GM19324 (cell line): ENCODE measurements around the gene GRM2.
A peak's percentile ranks its signal among the peaks of the same experiment; 100 is the strongest.

Experiments
- ATAC-seq: cut with Tn5 transposase; IDR thresholded peaks from one replicate; pipeline ENCODE4 v1.9.1; 2021; ENCODE audit warnings: mild to moderate bottlenecking, moderate library complexity; ENCODE audit not compliant: unreplicated experiment, low FRiP score

The GRM2 gene

DNA sequence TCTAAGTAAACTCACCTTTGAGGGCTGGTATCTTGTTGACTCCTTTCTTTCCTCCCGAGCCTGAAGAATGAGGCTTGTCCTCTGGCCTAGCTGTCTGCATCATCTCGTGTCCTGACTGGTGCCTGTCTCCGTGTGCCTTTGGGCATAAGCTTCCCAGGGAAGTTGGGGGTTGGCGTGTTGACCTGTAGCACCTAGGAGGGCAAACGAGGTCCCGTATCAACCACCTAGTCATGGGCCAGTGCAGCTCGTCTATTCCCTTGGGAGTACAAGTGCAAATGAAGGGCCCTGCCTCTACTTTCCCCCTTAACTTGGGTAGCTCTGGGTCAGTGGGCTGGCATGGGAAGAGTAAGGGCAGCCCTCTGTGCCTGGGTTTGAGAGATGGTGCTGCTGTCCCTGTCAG, 27.1 kb upstream of the GRM2 start:
- ATAC-seq = no peak

DNA sequence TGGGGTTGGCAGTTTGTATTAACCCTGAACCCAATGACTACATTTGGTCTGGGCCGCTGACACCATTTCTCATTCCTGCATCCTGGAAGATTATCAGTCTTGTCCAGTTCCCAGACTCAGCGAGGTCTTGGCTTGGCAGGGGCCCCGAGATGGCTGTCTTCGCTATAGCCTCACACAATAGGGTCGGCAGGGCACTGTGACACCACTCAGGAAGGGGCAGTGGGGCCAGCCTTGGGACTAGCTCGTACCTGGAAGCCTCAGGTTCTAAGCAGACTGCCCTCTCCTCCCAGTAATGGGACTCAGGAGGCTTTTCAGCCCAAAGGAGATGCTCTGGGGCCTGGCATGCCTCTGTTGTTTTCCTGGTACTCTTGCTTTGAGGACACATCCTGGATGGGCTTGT, 26.7 kb upstream of the GRM2 start:
- ATAC-seq = no peak

DNA sequence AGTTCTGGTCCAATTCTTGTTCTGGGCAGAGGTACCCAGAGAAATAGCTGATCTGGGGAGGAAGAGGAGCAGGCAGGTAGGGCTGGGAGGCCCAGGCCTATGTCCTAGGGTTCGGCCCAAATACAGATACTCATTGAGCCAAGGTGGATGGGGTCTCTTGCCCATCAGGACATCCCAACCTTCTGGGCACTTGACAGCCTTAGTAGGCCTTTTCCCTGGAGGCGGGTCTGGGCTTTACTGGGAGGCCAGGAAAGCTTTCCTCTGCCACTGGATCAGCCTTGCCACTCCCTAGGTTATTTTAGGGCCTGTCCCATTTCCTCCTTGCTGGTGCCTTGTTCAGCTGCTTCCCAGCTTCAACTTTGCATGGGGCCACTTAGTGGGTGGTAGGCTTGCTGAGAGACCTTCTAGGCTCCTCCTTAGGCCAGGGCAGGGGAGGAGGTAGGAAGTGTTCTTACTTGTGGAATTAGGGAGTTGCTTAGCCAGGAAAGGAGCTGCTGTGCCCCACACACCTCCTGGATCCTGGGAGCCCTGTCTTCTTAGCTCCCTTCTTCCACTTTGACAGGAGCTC, 26.1 kb upstream of the GRM2 start:
- ATAC-seq = no peak

DNA sequence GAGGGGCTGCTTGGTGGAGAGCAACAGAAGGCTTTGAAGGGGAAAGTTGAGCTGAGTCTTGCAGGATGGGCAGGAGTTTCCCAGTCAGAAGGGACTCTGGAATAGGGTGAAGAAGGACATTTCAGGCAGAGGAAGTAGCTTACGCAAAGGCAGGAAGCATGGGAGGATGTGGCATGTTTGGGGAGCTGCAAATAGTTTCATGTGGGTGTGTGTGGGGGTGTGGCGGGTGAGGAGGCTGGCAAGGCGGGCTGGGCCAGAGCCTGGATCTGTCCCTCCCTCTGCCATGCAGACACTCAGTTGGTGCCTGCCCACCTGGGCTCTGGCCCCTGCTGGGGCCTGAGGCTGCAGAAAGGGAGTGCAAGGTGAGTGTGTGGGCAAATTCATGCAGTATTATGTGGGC, 25.4 kb upstream of the GRM2 start:
- ATAC-seq = no peak

DNA sequence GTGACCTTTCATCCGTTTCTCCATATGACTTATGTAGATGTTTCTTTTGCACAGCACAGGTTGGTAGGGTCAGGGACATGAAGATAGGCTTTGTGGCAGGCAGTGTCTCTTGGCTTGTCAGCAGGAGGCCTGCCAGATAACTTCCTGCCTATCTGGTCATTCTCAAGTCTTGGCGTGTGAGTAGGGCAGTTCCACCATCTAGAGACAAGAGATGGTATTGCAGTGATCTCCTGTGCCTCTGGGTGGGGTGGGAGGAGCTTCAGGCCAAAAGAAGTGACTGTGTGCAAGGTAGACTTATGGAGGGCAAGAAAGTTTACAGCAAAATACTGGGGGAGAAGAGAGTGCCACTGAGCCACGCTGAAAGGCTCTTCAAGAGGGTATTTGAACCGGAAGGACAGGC, 24.8 kb upstream of the GRM2 start:
- ATAC-seq = peak; percentile 51

DNA sequence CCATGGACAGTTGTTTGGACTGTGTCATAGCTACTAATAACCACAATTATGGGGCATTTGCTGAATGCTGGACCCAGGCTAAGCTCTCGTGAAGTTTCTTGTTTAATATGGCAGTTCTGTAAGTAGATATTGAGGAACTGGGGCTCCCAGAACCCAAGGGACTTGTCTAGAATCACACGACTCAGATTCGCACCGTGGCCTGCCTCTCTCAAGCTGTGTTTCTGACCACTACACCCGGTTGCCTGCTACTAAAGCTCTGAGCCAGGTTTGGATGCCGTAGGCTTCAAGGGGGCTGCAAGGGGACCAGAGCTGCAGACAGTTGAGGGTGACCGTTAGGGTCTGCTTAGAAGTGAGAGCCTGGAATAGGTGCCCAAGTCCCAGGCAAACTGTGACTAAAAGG, 24.3 kb upstream of the GRM2 start:
- no peak for ATAC-seq

DNA sequence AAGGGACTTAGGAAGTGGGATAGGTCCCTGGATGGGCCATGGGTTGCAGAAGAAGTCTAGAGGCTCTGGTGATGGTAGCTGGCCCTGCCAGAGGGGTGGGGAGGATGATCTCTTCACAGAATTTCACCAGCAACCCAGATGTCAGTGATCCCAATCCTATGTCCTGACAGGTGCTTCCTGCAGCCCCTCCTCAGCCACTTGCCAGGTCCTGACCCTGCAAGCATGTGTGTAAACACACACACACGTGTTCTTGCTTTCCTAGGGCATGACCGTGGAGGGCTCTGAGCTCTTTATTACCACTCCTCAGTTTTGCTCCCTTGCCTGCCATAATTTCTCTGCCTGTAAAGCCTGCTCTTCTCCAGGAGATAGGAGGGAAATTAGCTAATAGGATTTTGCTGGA, 23.3 kb upstream of the GRM2 start:
- no peak for ATAC-seq

DNA sequence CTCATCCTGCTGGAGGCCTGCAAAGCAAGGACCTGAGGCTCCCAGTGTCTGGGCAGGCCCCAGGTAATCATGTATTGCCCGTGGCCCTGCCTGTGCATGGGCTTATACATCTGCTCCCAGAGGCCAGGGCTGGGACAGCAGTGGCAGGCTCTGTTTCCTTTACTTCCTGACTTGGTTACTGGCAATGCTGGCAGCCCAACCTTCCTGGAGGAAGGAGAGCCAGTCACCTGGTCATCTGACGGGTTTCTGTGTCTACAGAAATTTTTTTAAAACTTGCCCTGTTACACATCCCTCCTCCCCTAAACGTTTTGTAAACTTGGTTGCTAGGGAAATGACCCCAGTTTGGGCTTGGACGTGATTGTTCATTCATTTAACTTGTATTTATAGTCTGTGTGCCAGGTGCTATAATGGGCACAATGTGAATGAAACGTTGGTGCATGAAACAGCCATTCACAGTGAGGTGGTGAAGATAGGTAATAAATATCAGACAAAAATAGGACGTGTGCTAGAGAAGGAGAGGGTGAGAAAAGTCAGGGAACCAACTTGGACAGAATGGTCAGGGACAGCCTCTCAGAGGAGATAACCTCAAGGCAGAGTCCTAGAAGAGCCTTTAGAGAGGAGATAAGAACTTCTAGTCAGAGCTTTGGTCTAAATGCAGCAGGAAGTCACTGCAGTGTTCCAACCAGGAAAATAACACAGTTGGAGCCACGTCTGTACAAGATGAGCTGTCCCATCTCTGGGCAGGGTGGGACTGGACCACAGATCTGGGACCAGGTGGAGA, 21.7 kb upstream of the GRM2 start:
- no peak for ATAC-seq

DNA sequence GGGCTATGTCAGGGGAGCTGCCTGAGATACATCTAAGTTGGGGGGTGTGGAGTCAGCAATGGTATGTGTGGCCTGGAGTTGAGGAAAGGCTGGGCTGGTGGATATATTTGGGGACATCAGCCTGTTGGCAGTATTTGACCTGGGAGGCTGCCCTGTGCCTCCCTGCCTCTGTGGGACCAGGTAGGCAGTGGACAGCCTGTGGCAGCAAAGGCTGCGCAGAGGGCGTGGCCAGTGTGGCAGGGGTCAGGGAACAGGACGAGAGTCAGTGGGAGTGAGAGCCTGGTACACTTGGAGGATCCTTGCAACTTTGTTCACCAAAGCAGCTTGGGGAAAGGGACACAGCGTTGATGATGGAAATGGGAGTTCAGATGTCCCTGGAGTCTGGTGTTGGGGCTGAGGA, 20.8 kb upstream of the GRM2 start:
- no peak for ATAC-seq

DNA sequence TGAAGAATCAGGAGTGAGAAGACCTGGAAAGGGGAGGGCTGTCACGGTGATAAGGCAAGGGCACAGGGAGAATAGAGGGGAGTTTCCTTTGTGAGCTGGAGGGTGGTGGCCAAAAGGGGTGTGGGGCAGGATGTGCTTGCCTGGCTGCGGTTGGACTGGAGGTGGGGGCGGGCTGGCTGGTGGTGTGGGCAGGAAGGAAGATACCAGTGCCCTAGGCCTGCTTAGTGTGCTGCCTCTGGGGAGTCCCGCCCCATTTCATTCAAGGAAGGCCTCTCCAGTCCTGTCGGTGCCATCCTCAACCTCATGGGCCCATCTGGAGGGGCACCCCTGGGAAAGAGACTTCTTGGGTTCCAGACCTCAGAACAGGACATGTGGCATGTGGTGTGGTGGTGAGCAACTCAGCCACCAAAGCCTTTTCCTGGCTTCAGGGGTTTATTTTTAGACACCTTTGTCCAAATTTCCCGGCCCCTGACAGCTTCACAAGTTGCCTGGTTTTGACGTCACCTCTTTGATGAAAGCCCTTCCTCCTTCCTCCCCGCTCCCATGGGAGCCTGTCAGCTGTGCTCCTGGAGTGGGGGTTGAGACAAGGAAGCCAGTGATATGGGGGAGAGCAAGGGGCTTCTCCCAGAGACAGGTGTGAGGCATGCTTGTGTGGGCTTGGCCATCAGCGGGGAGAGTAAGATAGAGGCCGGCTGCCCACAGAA, 20.2 kb upstream of the GRM2 start:
- ATAC-seq = peak; percentile 35

DNA sequence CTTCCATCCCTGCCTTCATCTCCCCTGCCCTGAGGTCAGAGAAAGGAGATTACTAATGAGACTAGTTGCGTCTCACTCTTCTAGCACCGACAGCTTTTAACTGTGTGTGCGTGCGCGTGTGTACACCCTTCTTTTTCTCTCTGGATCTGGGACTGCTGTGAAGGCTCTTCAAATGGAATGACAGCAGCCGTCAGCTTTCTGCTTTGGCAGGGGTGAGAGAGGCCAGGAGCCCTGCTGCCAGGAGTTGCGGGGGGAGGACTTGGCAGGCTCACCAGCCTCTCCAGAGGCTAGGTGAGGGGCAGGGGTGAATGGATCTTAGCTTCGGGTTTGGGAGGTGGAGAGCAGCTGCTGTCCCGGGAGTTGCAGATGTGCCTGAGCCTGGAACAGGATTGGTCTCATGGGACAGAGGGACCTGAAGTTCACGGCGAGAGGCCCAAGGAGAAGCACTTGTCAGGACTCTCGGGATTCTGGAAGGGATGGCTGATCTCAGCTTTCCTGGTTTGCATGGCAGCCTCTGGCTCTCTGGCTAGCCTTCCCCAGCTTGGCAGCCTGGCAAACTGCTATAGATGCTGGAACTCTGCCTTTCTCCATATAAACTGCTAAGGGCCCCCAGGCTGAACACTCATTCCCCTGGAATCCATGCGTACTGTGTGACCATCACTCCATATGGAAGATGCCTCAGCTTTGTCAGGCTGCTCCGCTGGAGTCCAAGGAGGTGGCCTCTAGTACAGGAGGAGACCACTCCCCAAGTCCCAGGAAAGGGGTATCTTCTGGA, 19.2 kb upstream of the GRM2 start:
- ATAC-seq = no peak

DNA sequence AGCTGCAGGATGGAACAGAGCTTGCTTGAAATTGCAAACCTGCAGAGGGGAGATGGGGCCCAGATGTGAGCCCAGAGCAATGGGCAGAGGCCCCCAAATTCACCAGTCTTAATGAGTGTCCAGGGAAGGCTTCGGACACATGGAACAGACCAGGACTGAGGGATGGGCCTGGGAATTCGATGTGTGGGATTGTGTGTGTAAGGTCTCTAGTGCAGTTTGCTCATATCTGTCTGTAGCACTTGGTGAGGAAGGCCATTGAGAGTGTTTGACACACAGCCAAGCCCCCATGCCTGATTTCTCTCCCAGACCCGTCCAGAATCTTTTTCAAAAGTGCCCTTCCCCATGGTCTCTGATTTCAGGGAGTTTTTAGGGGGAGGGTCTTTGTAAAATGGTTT, 18.7 kb upstream of the GRM2 start:
- ATAC-seq = no peak

DNA sequence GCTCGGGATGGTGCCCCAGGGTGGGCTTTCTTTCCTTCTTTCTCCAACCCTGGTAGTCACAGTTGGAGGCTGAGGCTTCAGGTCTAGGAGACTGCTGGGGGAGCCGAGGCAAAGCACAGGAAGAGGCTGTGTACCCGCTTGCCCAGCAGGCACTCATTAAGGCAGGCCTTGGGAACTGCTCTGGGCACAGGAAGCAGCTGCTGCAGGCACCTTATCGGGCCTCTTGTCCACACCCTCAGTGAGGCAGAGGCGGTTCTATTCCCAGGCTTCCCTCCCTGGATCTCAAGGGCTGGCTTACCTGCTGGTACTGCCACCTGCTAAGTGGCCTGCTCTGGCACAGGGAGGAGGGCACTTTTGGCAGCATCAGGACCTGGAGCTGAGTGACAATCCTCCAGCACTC, 15.8 kb upstream of the GRM2 start:
- ATAC-seq = no peak

DNA sequence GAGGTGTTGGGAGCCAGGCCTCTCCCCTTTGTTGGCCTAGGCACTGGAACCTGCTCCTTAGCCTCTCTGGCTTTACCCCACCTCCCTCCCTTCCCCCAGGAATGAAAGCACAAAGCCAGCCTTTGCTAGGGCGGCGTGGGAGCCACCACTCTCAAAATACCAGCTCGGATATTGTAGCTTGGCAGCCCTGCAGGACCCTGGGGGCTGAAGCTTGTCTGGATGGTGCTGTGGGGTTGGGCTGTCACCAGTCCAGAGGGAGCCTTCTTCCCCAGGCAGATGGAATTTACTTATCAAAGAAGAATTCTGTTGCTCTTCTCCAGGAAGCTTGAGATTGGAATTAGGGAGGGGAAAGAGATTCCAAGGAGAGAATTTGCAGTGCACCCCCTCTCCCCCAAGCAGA, 14.9 kb upstream of the GRM2 start:
- no peak for ATAC-seq

DNA sequence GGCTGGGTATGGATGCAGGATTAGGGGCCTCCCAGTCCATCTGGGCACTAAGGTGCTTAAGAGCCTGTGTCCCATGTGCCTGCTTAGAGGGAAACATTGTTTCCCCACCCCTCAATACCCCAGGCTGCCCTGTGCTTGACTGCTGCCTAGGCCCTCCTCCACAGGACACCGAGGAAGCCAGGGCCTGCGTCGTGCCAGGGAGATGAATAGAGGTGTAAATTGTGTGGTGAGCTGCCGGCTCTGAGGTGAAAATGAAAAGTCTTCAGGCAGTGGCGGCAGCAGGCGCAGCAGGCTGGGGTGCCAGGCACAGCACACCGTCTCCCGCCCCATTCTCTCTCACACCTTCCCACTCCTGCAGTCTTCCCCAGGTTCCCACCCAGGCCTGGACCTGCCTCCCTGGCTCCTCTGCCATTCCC, 13.9 kb upstream of the GRM2 start:
- ATAC-seq = no peak

DNA sequence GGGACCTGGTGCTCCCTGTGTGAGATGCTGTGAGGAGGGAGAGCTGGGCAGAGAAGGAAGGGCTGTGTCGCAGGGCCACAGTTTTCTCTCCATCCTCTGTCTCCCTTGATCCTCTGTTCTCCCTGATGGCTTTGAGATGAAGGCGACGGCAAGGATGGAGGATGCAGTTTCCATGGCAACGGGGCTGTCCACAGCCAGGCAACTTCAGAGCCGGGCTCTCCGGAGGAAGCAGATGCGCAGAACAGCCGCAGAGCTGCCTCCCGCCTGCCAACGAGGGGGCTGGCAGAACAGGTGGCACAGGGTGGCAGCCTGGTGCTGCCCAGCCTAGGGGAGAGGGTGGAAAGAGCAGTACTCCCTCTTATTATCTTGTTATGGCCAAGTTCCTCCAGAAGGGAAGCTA, 9.9 kb upstream of the GRM2 start:
- no peak for ATAC-seq

DNA sequence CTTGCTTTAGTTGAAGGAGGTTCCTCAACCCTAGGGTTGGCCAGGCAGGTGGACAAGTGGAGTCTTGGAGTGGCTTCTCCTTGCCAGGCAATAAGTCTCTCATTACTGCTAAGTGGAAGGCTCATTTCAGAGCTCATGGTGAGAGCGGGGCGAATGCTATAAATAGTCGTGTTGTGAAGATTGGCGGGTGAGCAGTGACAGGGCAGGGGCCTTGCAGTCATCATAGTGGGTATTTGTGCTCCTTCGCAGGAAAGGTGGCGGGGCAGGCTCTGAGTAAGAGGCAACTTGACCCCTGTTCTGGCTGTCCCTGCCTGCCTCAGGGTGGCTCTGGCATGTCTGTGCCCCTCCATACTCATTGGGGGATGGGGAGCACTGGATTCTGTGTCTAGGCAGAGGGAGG, 8.7 kb upstream of the GRM2 start:
- ATAC-seq = no peak

DNA sequence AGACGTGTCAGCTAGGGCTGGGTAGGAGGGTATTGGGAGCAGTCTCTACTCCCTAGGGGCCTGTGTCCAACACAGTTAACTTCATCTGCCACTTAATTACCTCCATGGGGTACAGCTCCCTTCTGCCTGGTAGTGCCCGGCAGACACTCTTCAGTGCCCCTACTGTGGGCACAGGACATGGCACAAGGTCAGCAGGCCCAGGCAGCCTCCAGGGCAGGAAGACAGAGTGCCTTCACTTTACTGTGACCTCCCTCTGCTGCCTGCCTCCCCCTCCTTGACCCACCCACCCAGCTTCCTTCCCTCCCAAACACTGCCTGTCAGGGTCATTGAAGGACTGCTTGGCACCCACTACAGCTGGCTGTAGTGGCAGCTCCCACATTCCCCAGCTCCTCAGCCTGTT, 6.5 kb upstream of the GRM2 start:
- ATAC-seq = no peak

DNA sequence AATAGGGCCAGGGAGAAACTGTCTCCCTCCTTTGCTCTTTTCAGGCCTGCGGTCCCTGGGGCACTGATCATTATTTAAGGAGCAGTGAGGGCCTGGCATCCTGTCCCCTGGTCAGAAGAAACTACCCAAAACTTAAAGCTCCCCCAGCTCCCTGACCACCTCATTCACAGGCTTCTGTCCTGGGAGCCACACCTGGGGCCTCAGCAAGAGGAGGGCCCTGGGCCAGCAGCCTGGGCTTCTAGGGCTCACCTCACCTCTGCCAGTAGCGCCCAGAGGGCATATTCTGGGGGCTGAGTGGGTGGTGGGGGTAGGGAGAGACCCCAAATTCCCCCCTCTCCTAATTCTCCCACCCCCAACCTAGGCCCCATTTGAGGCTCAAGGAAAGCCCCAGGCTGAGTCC, 4.7 kb upstream of the GRM2 start:
- ATAC-seq = no peak

DNA sequence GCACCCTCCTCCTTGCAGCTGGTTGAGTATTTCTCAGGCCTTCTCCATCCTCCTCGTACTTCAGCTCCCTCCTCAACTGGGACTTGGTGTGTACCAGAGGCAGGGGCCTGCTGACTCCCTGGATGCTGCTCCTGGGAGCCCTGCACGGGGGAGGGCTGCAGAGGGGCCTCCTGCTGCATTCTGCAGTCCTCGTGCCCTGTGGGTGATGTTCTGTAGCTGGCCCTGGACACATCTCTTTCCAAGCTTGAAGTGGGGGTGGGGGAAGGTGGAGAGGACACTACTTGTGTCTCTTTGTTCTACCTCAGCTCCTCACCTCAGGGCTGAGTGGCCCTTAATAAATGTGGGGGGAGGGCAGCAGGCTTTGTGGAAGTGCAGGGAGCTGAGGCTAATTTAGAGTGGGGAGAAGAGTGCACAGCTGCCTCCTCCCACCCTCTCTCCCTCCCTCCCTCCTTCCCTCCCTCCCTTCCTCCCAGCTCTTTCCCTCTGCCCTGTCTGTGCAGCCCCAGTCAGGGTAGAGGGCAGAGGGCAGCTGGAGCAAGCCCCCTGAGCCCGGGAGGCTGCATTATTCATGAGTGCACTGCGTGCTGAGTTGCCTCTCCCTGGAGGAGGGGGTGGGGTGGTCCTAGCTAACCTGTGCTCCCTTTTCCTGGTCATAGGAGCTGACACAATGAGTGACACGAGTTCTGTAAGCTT, 3.7 kb upstream of the GRM2 start:
- no peak for ATAC-seq
